ENCODE results near the gene ROBO1. TPM values are rescaled to one million over a fixed set of nuclear protein-coding genes. Genes with fewer than 3 reads are reported as not detected.

ROBO1 gene
- total RNA-seq, 1 donor from 2014 or later = 250 TPM

GRCh38 chr3:79285871-79286270 is 481.9 kb downstream of the ROBO1 start:
- no peak overlapping the region for H3K27ac Mint-ChIP-seq (ENCODE audit: unreplicated experiment)
- DNase-seq (ENCODE audit: low spot score) = no peak
- TF ChIP-seq, protein P1, sequence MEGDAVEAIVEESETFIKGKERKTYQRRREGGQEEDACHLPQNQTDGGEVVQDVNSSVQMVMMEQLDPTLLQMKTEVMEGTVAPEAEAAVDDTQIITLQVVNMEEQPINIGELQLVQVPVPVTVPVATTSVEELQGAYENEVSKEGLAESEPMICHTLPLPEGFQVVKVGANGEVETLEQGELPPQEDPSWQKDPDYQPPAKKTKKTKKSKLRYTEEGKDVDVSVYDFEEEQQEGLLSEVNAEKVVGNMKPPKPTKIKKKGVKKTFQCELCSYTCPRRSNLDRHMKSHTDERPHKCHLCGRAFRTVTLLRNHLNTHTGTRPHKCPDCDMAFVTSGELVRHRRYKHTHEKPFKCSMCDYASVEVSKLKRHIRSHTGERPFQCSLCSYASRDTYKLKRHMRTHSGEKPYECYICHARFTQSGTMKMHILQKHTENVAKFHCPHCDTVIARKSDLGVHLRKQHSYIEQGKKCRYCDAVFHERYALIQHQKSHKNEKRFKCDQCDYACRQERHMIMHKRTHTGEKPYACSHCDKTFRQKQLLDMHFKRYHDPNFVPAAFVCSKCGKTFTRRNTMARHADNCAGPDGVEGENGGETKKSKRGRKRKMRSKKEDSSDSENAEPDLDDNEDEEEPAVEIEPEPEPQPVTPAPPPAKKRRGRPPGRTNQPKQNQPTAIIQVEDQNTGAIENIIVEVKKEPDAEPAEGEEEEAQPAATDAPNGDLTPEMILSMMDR (IDR thresholded peaks at IDR 0.05; ENCODE audit: unreplicated experiment) = no peak
- no peaks in the 10 kb centered on the region for H3K27me3 Mint-ChIP-seq (ENCODE audit: unreplicated experiment)
- no peaks in the 10 kb centered on the region for H3K4me1 Mint-ChIP-seq (ENCODE audit: unreplicated experiment)
- H3K9me3 Mint-ChIP-seq (ENCODE audit: unreplicated experiment) = no peaks in the 10 kb centered on the region
- no peak overlapping the region for H3K4me3 Mint-ChIP-seq (ENCODE audit: unreplicated experiment)
- no peaks in the 10 kb centered on the region for H3K36me3 Mint-ChIP-seq (ENCODE audit: low read depth, unreplicated experiment)

GRCh38 chr3:79285380-79285779 is 482.4 kb downstream of the ROBO1 start:
- no peaks in the 10 kb centered on the region for H3K27me3 Mint-ChIP-seq (ENCODE audit: unreplicated experiment)
- no peak overlapping the region for H3K4me3 Mint-ChIP-seq (ENCODE audit: unreplicated experiment)
- no peak overlapping the region for H3K27ac Mint-ChIP-seq (ENCODE audit: unreplicated experiment)
- TF ChIP-seq, protein P1 (IDR thresholded peaks at IDR 0.05; ENCODE audit: unreplicated experiment) = no peak
- H3K4me1 Mint-ChIP-seq (ENCODE audit: unreplicated experiment) = no peaks in the 10 kb centered on the region
- DNase-seq (ENCODE audit: low spot score) = no peak
- no peaks in the 10 kb centered on the region for H3K9me3 Mint-ChIP-seq (ENCODE audit: unreplicated experiment)
- no peaks in the 10 kb centered on the region for H3K36me3 Mint-ChIP-seq (ENCODE audit: low read depth, unreplicated experiment)

- Mint-ChIP-seq H3K4me3 (ENCODE audit: unreplicated experiment) (no peak overlapping the region), H3K9me3 (ENCODE audit: unreplicated experiment) (no peaks in the 10 kb centered on the region), H3K27ac (ENCODE audit: unreplicated experiment) (no peak overlapping the region), H3K36me3 (ENCODE audit: low read depth, unreplicated experiment) (no peaks in the 10 kb centered on the region), H3K4me1 (ENCODE audit: unreplicated experiment) (no peaks in the 10 kb centered on the region), H3K27me3 (ENCODE audit: unreplicated experiment) (no peaks in the 10 kb centered on the region)
- TF ChIP-seq, protein P1 (IDR thresholded peaks at IDR 0.05; ENCODE audit: unreplicated experiment) = no peak
- no peak for DNase-seq (ENCODE audit: low spot score)
Observed at GRCh38 chr3:79284781-79285180, 483.0 kb downstream of the ROBO1 start.

- Mint-ChIP-seq H3K9me3 (ENCODE audit: unreplicated experiment) (no peaks in the 10 kb centered on the region), H3K27me3 (ENCODE audit: unreplicated experiment) (no peaks in the 10 kb centered on the region), H3K4me1 (ENCODE audit: unreplicated experiment) (no peaks in the 10 kb centered on the region), H3K4me3 (ENCODE audit: unreplicated experiment) (no peak overlapping the region), H3K36me3 (ENCODE audit: low read depth, unreplicated experiment) (no peaks in the 10 kb centered on the region), H3K27ac (ENCODE audit: unreplicated experiment) (no peak overlapping the region)
- DNase-seq (ENCODE audit: low spot score) = no peak
- TF ChIP-seq, protein P1 (IDR thresholded peaks at IDR 0.05; ENCODE audit: unreplicated experiment) = no peak
Observed at GRCh38 chr3:79278681-79279080, 489.1 kb downstream of the ROBO1 start.

DNA sequence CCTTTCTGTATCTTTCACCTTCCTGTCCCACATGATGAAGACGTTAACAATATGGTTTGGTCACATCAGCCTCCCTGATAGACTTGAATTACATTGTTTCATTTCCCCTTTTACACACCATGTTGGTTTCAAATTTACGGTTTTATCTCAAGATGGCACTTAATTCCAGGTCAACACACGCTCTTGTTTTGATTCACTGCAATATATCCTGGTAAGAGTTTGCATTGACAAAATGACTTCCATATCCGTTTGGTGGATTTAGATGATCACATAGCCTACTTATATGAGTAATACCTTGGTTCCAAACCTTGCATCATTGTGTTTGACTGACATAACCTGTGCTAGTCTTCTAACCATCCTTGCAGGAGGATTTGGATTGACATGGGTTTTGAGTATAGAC is 499.4 kb downstream of the ROBO1 start:
- peaks cover 8% of the 10 kb centered on the region for H3K4me1 Mint-ChIP-seq (ENCODE audit: unreplicated experiment)
- no peaks in the 10 kb centered on the region for H3K36me3 Mint-ChIP-seq (ENCODE audit: low read depth, unreplicated experiment)
- DNase-seq (ENCODE audit: low spot score) = no peak
- H3K27me3 Mint-ChIP-seq (ENCODE audit: unreplicated experiment) = no peaks in the 10 kb centered on the region
- no peaks in the 10 kb centered on the region for H3K9me3 Mint-ChIP-seq (ENCODE audit: unreplicated experiment)
- no peak overlapping the region for H3K27ac Mint-ChIP-seq (ENCODE audit: unreplicated experiment)
- no peak overlapping the region for H3K4me3 Mint-ChIP-seq (ENCODE audit: unreplicated experiment)
- TF ChIP-seq, protein P1 (IDR thresholded peaks at IDR 0.05; ENCODE audit: unreplicated experiment) = no peak

Measured in endothelial cell (in vitro differentiated cells).